ENCODE results near the gene SLC44A5.
"Not testable (repeated sequence)": the region's sequence is repeated elsewhere in the genome, so short reads cannot be mapped to it uniquely, and the experiment has no call there.

Gene SLC44A5

DNA sequence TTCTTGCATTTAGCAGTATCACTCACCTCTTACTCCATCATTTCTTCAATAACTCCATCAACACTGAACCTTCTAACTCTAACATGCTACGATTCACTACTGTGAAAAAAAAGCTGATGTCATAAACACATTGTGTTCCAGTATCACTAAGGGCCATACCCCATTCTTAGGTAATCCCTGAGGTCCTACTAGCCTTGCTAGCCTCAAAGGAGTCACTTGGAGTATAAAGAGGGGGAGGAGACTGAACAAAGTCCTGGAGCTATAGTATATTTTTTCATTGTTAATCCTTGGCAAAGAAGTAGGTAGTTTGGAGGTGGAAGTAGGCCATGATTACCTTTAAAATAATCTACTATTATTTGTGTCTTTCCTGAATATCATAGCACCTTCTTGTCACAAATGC, at the start of gene SLC44A5:
Gene SLC44A5 (minus strand): TSS at position 101 of the 400 bp plus-strand sequence. CDS start 69,667 bp downstream, outside the sequence.
- no peak for DNase-seq

DNA sequence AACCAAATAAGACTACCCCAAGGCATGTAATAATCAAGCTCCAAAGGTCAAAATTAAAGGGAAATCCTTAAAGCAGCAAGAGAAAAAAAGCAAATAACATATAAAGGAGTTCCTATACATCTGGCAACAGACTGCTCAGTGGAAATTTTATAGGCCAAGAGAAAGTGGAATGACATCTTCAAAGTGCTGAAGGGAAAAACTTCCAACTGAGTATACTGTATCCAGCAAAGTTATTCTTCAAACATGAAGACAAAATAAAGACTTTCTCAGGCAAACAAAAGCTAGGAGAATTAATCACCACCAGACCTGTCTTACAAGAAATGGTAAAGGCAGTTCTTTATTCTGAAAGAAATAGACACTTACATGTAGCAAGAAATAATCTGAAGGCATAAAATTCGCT, 45.0 kb upstream of the SLC44A5 start:
- no peak for DNase-seq

DNA sequence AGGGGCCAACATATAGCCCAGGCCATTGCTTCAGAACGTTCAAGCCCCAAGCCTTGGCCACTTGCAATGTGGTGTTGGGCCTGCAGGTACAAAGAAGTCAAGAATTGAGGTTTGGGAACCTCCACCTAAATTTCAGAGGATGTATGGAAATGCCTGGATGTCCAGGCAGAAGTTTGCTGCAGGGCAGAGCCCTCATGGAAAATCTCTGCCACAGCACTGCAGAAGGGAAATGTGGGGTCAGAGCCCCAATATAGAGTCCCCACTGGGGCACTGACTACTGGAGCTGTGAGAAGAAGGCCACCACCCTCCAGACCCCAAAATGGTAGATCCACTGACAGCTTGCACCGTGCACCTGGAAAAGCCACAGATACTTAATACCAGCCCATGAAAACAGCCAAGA, 36.3 kb upstream of the SLC44A5 start:
- DNase-seq, result not testable (repeated sequence)

DNA sequence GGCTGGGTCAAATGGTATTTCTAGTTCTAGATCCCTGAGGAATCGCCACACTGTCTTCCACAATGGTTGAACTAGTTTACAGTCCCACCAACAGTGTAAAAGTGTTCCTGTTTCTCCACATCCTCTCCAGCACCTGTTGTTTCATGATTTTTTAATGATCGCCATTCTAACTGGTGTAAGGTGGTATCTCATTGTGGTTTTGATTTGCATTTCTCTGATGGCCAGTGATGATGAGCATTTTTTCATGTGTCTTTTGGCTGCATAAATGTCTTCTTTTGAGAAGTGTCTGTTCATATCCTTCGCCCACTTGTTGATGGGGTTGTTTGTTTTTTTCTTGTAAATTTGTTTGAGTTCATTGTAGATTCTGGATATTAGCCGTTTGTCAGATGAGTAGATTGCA, 34.2 kb upstream of the SLC44A5 start:
- not testable (repeated sequence) for DNase-seq

DNA sequence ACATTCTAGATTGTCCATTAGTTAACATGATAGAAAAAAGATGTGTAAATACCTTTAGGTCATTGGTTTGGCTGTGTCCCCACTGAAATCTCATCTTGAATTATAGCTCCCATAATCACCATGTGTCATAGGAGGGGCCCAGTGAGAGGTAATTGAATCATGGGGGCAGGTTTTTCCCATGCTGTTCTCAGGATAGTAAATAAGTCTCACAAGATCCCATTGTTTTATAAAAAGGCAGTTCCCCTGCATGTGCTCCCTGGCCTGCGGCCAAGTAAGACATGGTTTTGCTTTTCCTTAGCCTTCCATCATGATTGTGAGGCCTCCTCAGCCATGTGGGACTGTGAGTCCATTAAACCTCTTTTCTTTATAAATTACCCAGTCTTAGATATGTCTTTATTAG, 32.5 kb upstream of the SLC44A5 start:
- DNase-seq, result no peak

DNA sequence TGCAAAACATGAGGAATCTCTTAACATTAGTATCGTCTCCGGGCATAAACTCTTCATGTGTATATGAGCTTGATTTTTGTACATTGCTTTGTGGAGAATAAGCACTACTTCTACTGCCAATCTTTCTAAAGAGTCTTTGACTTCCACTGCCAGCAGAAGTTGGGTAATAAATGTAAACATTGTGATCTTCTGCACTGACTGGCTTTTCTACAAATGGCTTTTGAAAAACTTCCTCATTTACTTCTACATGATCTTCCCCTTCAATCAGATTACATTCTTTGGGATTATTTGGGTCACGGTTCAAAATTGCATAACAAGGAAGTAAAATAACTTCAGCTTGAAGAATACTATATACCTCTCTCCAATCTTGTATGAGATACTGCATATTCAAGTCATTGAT, 30.4 kb upstream of the SLC44A5 start:
- DNase-seq, result no peak

DNA sequence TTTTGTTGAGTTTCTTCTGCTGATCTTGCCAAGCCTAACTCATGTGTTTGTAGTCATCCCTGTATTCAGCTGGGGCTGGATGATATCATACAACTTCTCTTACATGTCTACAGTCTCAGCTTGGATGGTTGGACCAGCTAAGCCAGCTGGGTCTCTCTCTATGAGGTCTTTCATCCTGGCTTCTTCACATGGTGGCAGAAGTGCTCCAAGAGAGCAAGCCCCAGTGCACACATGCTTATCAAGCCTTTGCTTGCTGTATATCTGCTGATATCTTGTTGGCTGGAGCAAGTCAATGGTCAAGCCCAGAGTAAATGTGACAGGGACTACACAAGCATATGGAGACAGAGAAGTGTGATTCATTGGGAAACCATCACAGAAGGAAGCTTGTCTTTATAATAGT, 29.2 kb upstream of the SLC44A5 start:
- DNase-seq, result no peak

DNA sequence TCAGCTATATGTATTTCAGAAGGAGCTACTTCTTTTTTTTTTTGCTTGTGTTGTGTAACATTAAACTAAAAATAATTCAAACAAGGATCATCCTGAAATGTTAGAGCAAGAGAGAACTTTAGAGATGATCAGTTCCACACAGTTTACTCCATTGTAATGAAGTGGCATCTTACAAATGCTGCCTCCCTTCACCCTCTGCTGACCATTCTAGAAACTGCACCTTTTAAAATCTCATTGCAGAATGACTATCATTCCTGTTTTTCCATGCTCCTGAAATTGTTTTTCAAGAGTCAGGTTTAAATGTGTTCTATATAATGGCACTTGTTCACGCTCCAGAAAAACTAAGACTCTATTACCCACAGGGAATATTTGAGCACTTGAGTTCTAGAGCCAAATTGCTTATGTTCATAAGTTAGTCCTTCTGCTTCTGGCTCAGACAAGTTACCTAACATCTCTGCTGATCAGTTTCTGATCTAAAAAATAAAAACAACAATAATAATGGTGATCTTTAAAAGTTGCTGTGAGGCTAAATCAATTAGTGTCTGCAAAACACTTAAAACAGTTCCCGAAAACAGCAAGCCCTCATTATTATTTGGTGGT, 21.5 kb upstream of the SLC44A5 start:
- DNase-seq, result peak; percentile 40

DNA sequence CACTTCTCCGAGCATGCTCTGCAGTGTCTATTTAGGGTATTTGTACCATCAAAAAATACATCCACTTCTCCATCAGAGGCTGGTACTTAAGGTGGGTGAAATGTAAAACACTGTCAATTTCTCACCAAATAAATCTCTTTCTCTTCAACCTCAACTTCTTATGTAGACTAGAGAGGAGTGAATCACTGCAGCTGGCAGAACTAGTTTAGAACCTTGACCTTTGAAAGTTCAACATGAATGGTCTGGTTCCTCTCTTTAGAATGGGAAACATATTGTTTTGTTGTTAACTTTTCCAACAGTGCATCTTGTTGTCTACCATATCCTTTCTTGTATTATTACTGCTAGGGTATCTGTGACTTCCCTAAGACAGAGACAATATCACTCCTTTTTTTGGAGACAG, 20.1 kb upstream of the SLC44A5 start:
- DNase-seq, result no peak

DNA sequence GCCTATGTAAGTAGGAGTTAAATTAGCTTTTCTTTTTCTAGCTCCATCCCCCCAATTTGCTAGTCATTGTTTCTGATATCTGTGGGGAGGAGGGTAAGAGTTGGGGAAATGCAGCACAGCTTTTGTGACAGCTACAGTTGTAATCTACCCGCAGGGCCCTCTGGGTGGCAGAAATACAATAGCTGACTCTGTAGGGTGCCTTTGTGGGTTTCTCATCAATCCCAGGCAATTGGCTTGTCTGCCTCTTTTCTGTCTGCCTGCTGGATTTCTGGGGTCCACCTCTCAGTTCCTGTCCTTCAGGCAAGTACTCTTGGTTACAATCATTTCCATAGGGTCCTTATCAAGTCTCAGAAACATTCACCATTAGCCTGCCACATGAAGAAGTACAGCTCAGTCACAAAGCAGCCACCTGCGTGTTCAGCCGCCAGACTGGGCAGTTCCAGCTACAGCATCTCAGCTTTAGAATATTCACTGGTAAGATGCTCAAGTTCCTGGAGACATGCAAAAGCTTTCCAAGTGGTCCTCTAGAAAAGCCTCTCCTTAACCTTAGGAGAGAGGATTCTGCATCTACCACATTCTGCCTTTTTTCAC, 19.2 kb upstream of the SLC44A5 start:
- DNase-seq, result peak; percentile 87

DNA sequence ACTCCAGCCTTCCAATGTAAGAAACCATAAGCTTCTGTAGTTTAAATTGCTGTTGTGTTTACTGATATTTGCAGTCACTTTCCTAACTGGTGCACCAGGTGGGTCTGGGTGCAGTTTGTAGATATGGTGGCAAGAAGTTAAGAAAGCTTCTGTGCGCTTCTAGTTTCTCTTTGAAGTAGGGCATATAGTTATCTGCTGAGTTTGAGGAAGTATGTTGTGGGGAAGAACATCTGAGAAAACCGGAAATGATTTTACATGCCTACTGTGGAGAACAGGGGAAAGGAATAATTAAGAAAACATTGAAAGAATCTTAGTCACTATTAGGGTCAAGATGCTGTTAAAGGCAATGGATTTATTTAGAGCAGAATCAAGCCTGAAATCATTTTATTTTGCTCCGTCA, 14.9 kb upstream of the SLC44A5 start:
- DNase-seq, result no peak

DNA sequence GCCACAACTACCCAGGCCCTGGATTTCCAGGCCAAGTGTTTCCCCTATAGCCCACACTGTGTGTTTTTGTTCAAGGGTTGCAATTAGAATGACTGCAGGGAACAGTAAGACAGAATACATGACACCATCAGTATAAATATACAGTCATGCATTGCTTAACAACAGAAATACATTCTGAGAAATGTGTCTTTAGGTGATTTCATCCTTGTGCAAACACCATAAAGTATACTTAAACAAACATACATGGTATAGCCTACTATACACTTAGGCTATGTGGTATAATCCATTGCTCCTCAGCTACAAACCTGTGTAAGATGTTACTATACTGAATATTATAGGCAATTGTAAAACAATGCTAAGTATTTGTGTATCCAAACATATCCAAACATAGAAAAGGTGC, 7.5 kb upstream of the SLC44A5 start:
- DNase-seq, result no peak

DNA sequence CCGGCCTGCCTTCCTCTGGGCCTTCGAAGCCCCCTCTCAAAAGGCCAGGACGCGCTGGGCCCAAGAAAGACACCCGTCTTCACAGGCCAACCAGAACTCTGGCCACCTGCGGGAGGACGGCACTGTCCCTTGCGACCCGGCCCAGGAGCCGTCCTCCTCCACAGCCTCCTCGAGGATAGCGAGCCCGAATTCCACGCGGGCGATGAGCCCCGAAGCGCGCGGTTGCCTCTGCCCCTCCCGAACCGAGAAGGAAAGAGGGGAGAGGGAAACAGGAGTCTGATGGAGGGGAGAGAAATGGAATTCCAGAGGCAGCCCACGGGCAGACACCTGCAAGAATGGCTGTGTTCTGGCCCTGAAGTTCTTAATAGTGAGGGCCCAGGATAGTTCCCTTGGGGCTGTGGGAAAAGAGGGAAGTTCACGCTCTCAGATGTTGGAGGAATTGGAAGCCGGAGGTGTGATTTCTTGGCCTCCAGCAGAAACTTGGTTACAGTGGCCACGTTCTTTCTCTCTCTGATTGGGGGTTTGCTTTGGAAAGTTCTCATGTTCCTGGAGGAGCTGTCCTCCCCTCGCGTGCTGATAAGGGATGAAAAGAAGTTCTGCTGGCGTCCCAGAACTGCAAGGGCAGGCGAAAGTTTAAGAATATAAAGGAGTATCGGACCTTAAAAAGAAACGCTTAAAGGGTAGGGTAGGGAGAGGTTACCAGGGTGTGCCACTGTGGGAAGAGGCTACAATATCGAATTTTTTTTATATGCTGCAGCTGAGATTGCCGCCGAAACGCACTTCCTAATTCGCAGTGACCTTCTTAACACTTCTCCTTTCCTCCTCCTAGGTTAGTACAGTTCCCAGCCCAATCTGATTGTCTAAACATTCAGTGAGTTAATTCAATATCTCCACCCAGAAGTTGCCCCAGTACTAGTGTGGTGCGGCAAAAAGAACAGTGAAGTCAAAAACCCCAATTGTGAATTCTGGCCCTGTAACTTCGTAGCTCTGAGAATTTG, 5.8 kb upstream of the SLC44A5 start:
- no peak for DNase-seq

DNA sequence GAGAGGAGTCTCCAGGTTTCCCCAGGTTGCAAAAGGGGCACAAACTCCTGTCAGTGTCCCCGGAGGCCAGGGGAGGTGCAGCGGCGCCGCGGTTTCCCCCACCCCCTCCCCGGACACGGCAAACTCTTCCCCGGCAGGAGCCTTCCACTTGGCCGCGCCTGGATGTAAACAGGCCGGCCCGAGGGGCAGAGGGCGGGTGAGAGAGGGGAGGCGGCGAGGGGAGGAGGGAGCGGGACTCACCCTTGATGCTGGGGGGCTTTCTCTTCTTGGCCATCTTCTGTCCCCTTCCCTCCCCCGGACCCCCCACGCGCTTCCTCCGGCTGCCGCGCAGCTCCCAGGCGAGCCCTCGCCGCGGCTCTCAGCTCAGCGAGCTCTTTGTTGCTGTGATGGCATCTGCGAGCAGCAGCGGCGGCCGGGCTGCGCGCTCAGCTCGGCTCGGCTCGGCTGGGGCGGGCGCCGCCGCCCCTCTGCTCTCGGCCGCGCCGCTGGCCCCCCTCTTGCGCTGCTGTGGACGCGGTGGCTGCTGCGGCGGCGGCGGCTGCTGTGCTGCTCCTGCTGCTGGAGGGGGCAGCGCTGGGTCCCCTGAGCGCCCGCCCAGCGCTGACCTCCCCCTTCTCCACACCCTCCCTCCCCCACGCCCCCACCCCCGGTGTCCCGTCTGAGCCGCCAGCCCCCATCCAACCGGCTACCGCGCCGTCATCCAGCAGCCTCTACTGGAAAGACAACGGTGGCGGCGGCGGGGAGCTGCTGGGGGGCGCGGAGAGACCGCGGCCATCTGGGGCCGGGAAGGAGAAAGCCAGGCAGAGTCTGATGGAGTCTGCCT, 4.9 kb upstream of the SLC44A5 start:
- DNase-seq, result peak; percentile 65

DNA sequence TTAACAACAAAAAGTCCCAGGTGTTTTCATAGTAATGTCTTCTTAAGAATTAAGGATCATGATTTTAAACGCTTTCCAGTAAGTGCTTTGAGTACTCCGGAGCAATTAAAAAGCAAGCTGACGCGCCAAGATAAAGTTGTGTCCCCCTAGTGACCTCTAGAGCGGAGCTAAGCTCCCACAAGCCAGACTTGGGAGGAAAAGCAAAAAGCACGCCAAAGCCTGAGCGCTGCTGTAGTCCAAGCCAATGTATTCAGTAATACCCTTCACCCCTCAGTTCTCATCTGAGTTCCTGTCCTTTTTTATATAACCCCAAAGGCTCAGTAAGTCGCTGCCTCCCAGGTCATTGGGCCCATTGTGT, 3.5 kb upstream of the SLC44A5 start:
- peak; percentile 53 for DNase-seq

DNA sequence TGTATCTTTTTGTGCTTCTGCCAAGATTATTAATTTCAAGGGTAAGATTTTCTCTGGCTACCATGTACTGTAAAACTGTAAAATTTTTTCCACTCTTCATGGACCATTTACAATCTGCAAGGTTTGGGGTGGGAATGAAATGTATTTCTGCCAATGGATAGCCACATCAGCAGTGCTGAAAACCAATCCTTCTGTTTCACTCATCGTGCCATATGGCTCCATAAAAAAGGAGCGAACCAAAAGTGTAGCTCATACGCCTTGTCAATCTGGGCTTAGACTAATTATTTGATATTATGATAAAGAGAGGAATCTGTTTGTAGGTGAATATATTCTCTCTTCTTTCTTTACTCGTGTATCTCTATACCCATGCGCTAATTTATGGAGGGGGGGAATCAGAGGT, 3.0 kb upstream of the SLC44A5 start:
- no peak for DNase-seq

DNA sequence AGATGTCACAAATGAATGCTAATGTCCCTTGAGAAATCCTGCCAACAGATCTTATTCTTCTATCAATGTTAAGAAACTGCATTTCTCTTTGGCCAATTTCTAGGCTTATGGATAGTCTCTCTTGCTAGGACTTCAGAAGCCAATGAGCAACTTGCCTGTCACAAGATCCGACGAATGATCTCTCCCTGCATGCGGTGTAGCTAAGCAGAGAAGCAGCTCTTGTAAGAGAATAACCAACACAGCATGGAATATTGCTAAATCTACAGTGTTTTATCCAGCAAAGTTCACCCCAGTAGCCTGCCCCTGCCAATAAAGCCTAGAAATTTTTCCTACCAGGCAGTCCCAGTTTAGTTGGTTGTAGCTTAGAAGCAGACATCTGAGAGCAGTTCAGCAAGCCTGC, 2.1 kb upstream of the SLC44A5 start:
- DNase-seq, result no peak

DNA sequence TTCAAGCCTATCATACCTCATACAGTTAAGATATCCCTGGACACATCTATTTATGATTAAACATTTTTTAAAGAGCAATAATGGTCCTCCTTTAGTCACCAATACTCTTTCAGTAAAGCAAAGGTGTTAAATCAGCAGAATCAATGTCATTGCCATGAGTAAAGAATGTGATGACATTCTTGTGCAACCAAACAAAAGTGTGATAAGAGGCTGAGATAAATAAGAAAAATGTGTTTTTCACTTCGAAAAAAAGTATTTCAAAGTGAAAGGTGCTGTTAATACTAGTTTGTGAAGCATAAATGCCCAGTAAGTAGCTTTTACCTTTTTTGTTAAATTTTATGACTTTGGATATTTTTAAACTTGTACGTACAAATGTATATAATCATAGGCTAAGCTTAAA, 8.4 kb downstream of the SLC44A5 start:
- DNase-seq, result no peak

DNA sequence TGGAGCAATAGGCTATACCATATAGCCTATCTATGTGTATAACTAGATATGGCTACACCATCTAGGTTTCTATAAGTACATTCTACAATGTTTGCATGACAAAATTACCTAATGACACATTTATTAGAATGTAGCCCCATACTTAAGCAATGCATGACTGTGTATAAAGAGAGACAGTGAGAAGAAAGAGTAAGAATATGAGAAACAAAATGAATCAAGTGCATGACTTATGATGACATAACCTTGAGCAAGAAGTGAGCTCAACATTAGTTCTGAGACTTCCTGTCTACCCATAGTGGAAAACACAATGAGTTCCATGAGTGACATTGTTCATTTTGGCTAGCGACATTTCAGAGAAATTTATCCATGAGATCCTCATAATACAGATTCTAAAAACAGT, 10.1 kb downstream of the SLC44A5 start:
- DNase-seq, result no peak

DNA sequence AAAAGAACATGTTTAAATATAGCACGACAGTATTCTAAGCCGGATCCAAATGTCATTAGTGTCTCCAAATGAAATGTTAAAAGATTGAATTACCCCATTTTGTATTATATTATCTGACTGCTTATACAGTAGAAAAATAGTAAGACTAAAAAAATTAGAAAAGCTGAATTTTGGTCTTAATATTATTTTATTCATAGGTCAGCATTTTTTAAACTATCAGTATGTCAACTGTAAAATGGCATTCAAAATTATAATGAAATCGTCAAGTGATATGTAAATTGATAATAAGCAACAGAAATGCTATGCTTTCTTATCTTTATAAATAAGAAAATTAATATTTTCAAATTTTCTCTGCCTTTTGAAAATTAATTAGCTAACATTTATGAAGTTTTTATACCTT, 16.6 kb downstream of the SLC44A5 start:
- DNase-seq, result no peak

DNA sequence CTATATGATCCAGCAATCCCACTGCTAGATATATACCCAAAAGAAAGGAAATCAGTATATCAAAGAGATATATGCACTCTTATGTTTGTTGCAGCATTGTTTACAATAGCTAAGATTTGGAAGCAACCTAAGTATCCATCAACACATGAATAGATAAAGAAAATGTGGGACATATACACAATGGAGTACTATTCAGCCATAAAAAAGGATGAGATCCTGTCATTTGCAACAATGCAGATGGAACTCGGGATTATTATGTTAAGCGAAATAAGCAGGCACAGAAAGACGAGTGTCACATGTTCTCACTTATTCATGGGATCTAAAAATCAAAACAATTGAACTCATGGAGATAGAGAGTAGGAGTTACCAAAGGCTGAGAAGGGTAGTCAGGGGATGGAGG, 17.5 kb downstream of the SLC44A5 start:
- DNase-seq, result not testable (repeated sequence)

DNA sequence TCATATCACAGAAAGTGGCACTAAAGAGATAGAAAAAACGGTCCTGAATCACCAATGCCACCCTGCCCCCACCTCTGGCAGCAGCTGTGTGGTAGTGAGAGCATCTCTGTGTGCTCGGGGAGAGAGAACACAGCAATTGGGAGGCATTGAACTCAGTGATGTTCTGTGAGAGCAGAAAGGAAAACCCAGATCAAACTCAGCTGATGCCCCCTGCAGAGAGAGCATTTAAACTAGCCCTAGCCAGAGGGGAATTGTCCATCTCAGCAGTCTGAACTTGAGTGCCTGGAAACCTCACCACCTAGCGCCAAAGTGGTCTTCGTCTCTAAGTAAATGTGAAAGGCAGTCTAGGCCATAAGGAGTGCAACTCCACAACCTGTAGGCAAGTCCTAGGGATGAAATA, 21.3 kb downstream of the SLC44A5 start:
- DNase-seq, result no peak

Measured in NCI-H146 (cell line).